CD14-positive monocyte (primary cell): ENCODE data around the gene DUSP9. TPM values are rescaled to one million over a fixed set of nuclear protein-coding genes. Genes with fewer than 3 reads are reported as not detected.

Source experiments
- DNase-seq, 3 donors: peaks; one replicate each; pipeline ENCODE4 v3.0.0-alpha.2; 2011 to 2022
- H2AFZ ChIP-seq: 2 replicates; pipeline ENCODE4 v1.6.0; 2012; ENCODE audit warnings: mild to moderate bottlenecking, low read depth, low read length, inconsistent platforms; ENCODE audit not compliant: insufficient read depth, poor library complexity, severe bottlenecking
- H3K27ac ChIP-seq, 2 donors: 1 replicate in 1 of 2; 2 replicates in 1 of 2; pipeline ENCODE4 v1.5.1; 2012 to 2013; ENCODE audit warnings: low read length in 2 of 2, control low read depth in 1 of 2, inconsistent platforms in 1 of 2, low read depth in 1 of 2, mild to moderate bottlenecking in 1 of 2
- H3K27me3 ChIP-seq, 2 donors: one replicate each; pipeline versions ENCODE4 v1.6.0 to v1.6.1; 2011 to 2013; ENCODE audit warnings: low read length in 2 of 2; ENCODE audit not compliant: control insufficient read depth in 2 of 2, insufficient read depth in 2 of 2
- H3K36me3 ChIP-seq, 2 donors: replicated peaks in 1 of 2; 1 replicate in 1 of 2; 2 replicates in 1 of 2; pipeline versions ENCODE4 v1.5.1 to v1.6.1; 2012 to 2013; ENCODE audit warnings: low read length in 2 of 2, control low read depth in 1 of 2, inconsistent platforms in 1 of 2, mild to moderate bottlenecking in 1 of 2; ENCODE audit not compliant: insufficient read depth in 2 of 2, control insufficient read depth in 1 of 2
- H3K4me1 ChIP-seq, 2 donors: 1 replicate in 1 of 2; 2 replicates in 1 of 2; pipeline versions ENCODE4 v1.5.1 to v1.6.1; 2012 to 2013; ENCODE audit warnings: low read length in 2 of 2, control low read depth in 1 of 2, inconsistent platforms in 1 of 2, mild to moderate bottlenecking in 1 of 2, moderate library complexity in 1 of 2; ENCODE audit not compliant: insufficient read depth in 2 of 2, control insufficient read depth in 1 of 2
- H3K4me2 ChIP-seq: replicated peaks from 2 replicates; pipeline ENCODE3; 2012; ENCODE audit warnings: low read length, moderate library complexity, mild to moderate bottlenecking; ENCODE audit not compliant: poor library complexity, severe bottlenecking; ENCODE audit errors: extremely low read depth
- H3K4me3 ChIP-seq, 3 experiments: fragments of 200-600 bp in 1 of 3; sonication (generic) in 1 of 3; replicated peaks in 1 of 3; 1 replicate in 2 of 3; 2 replicates in 1 of 3; pipeline ENCODE4 v1.5.1; 2011 to 2013; ENCODE audit warnings: low read length in 3 of 3, mild to moderate bottlenecking in 3 of 3, control low read depth in 2 of 3, low read depth in 2 of 3, inconsistent platforms in 1 of 3, moderate library complexity in 1 of 3
- H3K79me2 ChIP-seq: 2 replicates; pipeline ENCODE4 v1.6.0; 2012; ENCODE audit warnings: mild to moderate bottlenecking, control low read depth, inconsistent platforms, low read length, moderate library complexity; ENCODE audit not compliant: insufficient read depth
- H3K9ac ChIP-seq: 2 replicates; pipeline ENCODE4 v1.6.0; 2017; ENCODE audit warnings: low read length, mild to moderate bottlenecking; ENCODE audit not compliant: insufficient read depth, poor library complexity, severe bottlenecking
- H3K9me3 ChIP-seq, 2 donors: replicated peaks in 1 of 2; 1 replicate in 1 of 2; 2 replicates in 1 of 2; pipeline versions ENCODE4 v1.5.1 to v1.6.1; 2012 to 2013; ENCODE audit warnings: low read length in 2 of 2, control low read depth in 1 of 2; ENCODE audit not compliant: control insufficient read depth in 1 of 2, insufficient read depth in 1 of 2
- H4K20me1 ChIP-seq: 2 replicates; pipeline ENCODE4 v1.6.0; 2012; ENCODE audit warnings: mild to moderate bottlenecking, low read length, control low read depth, moderate library complexity; ENCODE audit not compliant: insufficient read depth
- H3K27ac Mint-ChIP-seq, 7 donors: one replicate each; pipeline ENCODE4 v1.8.0; 2020; ENCODE audit warnings: mild to moderate bottlenecking in 7 of 7, mixed read lengths in 7 of 7, moderate library complexity in 6 of 7, inconsistent platforms in 2 of 7
- H3K27me3 Mint-ChIP-seq, 3 donors: one replicate each; pipeline ENCODE4 v1.8.0; 2021 to 2022; ENCODE audit warnings: low read depth in 3 of 3, mild to moderate bottlenecking in 3 of 3, mixed read lengths in 3 of 3, moderate library complexity in 3 of 3, inconsistent platforms in 1 of 3
- H3K36me3 Mint-ChIP-seq, 2 donors: one replicate each; pipeline ENCODE4 v1.8.0; 2020; ENCODE audit warnings: mixed read lengths in 2 of 2, inconsistent platforms in 1 of 2, mild to moderate bottlenecking in 1 of 2
- H3K4me1 Mint-ChIP-seq: one replicate; pipeline ENCODE4 v1.8.0; 2020; ENCODE audit warnings: mild to moderate bottlenecking, mixed read lengths
- H3K4me3 Mint-ChIP-seq, 2 donors: one replicate each; pipeline ENCODE4 v1.8.0; 2020; ENCODE audit warnings: mild to moderate bottlenecking in 2 of 2, mixed read lengths in 2 of 2, moderate library complexity in 1 of 2
- H3K9me3 Mint-ChIP-seq, 7 donors: one replicate each; pipeline ENCODE4 v1.8.0; 2020 to 2022; ENCODE audit warnings: mixed read lengths in 7 of 7, mild to moderate bottlenecking in 6 of 7, moderate library complexity in 6 of 7, inconsistent platforms in 2 of 7
- CTCF ChIP-seq: fragments of 200-600 bp; IDR thresholded peaks from one replicate; pipeline ENCODE4 v1.8.0; 2022; ENCODE audit warnings: antibody characterized with exemption, mild to moderate bottlenecking
- WGBS: methylation state at CpG from one replicate; pipeline ENCODE4 v1.1.5; 2013; ENCODE audit warnings: missing lambda C conversion rate; ENCODE audit not compliant: insufficient coverage; 5-methylcytosine and 5-hydroxymethylcytosine counted together
- intact Hi-C, 2 donors: fragments of 100-400 bp; cut with micrococcal nuclease; formaldehyde crosslinking; loops; one replicate each; pipeline versions ENCODE4 v1.15.0 to v1.15.1; 2023
- polyA plus RNA-seq, 3 donors: library from polyadenylated mRNA; depleted of rRNA in 1 of 3; unstranded in 2 of 3; stranded (reverse) in 1 of 3; fragments of 300-500 nt in 2 of 3; fragments of >200 nt in 1 of 3; fragmentation: Illumina TruSeq in 2 of 3; gene quantifications; 1 replicate in 2 of 3; 2 replicates in 1 of 3; pipeline ENCODE4 v1.2.3, GENCODE V29; 2012 to 2021

Gene DUSP9
- polyA plus RNA-seq, 3 donors = not detected

- Histone ChIP-seq H3K27ac (no peak overlapping the region), H3K4me2 (no peak overlapping the region), H3K27me3 (no peaks in the 10 kb centered on the region), H3K9ac (no peak overlapping the region), H3K36me3 (no peaks in the 10 kb centered on the region), H2AFZ (no peak overlapping the region), H3K9me3 (peaks cover 0 to 14% of the 10 kb centered on the region in 2 donors), H3K4me1 (no peaks in the 10 kb centered on the region), H3K79me2 (no peaks in the 10 kb centered on the region), H3K4me3 (no peak overlapping the region), H4K20me1 (no peaks in the 10 kb centered on the region)
- H3K4me3 Mint-ChIP-seq = no peak overlapping the region
- DNase-seq = no peak
- peaks cover 0 to 21% (median 10%) of the 10 kb centered on the region in 7 donors for H3K9me3 Mint-ChIP-seq
- TF ChIP-seq CTCF = no peak
- no peaks in the 10 kb centered on the region for H3K36me3 Mint-ChIP-seq
- no peaks in the 10 kb centered on the region for H3K4me1 Mint-ChIP-seq
- no CpG with 5 or more reads among the region's 12 CpGs for WGBS
- no peak overlapping the region for H3K27ac Mint-ChIP-seq
- intact Hi-C loops = no loop called here
- peaks cover 0 to 6% (median 4%) of the 10 kb centered on the region in 3 donors for H3K27me3 Mint-ChIP-seq
Observed at GRCh38 chrX:153628665-153629064, 18.3 kb upstream of the DUSP9 start.

GRCh38 chrX:153631346-153631745 lies 15.7 kb upstream of the DUSP9 start:
- no peak overlapping the region for H3K4me3 ChIP-seq
- H4K20me1 ChIP-seq = no peaks in the 10 kb centered on the region
- H3K27me3 Mint-ChIP-seq = peaks cover 2 to 7% (median 6%) of the 10 kb centered on the region in 3 donors
- H3K36me3 ChIP-seq = no peaks in the 10 kb centered on the region
- no peak overlapping the region for H3K27ac ChIP-seq
- no peak overlapping the region for H3K4me2 ChIP-seq
- TF ChIP-seq CTCF = no peak
- 100% methylated on average over 2 of the region's 2 CpGs for WGBS
- intact Hi-C loops = no loop called here
- peaks cover 0 to 14% of the 10 kb centered on the region in 2 donors for H3K9me3 ChIP-seq
- H3K9me3 Mint-ChIP-seq = peaks cover 0 to 21% (median 10%) of the 10 kb centered on the region in 7 donors
- no peaks in the 10 kb centered on the region for H3K36me3 Mint-ChIP-seq
- no peak overlapping the region for H3K4me3 Mint-ChIP-seq
- H3K27ac Mint-ChIP-seq = no peak overlapping the region
- no peak for DNase-seq
- H3K4me1 ChIP-seq = no peaks in the 10 kb centered on the region
- H2AFZ ChIP-seq = no peak overlapping the region
- no peaks in the 10 kb centered on the region for H3K79me2 ChIP-seq
- no peak overlapping the region for H3K9ac ChIP-seq
- H3K4me1 Mint-ChIP-seq = no peaks in the 10 kb centered on the region
- no peaks in the 10 kb centered on the region for H3K27me3 ChIP-seq
